H1 (cell line): ENCODE results near the gene CHRM1. TPM values are rescaled to one million over a fixed set of nuclear protein-coding genes. Genes with fewer than 3 reads are reported as not detected.

Source experiments
- CHD7 ChIP-seq: fragments of 300-600 bp; sonication (generic); IDR thresholded peaks from 2 replicates; pipeline ENCODE4 v1.7.1; 2012; ENCODE audit warnings: low read length, moderate library complexity, mild to moderate bottlenecking, inconsistent platforms; ENCODE audit not compliant: insufficient replicate concordance
- HDAC2 ChIP-seq, 2 experiments: fragments of 300-600 bp in 1 of 2; sonication (generic) in 1 of 2; IDR thresholded peaks; 2 replicates each; pipeline ENCODE4 v1.6.1; 2011 to 2012; ENCODE audit warnings: low read depth in 2 of 2, low read length in 2 of 2, mild to moderate bottlenecking in 2 of 2, moderate library complexity in 2 of 2, borderline replicate concordance in 1 of 2, inconsistent platforms in 1 of 2
- NANOG ChIP-seq: IDR thresholded peaks from 2 replicates; pipeline ENCODE4 v1.6.1; 2011; ENCODE audit warnings: low read length, low read depth, mild to moderate bottlenecking, inconsistent platforms; ENCODE audit not compliant: insufficient read depth, poor library complexity, severe bottlenecking
- RXRA ChIP-seq: IDR thresholded peaks from 2 replicates; pipeline ENCODE4 v1.6.1; 2011; ENCODE audit warnings: low read depth, mild to moderate bottlenecking, low read length, moderate library complexity; ENCODE audit not compliant: insufficient read depth
- TAF1 ChIP-seq: IDR thresholded peaks from 2 replicates; pipeline ENCODE4 v1.6.1; 2011; ENCODE audit warnings: mild to moderate bottlenecking, low read depth, low read length
- TCF12 ChIP-seq: IDR thresholded peaks from 2 replicates; pipeline ENCODE4 v1.6.1; 2011; ENCODE audit warnings: low read depth, mild to moderate bottlenecking, low read length
- polyA plus RNA-seq, 7 experiments: library from polyadenylated mRNA; depleted of rRNA in 3 of 7; stranded (reverse) in 5 of 7; unstranded in 2 of 7; fragments of >200 nt in 5 of 7; fragments of 200-250 nt in 2 of 7; gene quantifications; 1 replicate in 5 of 7; 2 replicates in 1 of 7; 4 replicates in 1 of 7; pipeline versions ENCODE4 v1.2.1 to v1.2.3, GENCODE V29; 2011 to 2013; ENCODE audit warnings: missing spikeins in 2 of 7, mixed read lengths in 2 of 7
- total RNA-seq: library from RNA; stranded (reverse); fragmentation: NEBNext Ultra II Directional; extraction: Animal tissue kit (Norgen Biotek cat#: 25700); gene quantifications from 2 replicates; pipeline ENCODE4 v1.2.1, GENCODE V29; 2021
- TF ChIP-seq, protein P1 (sequence below): IDR thresholded peaks from 2 replicates; pipeline ENCODE4 v1.6.1; 2011; ENCODE audit warnings: low read depth, mild to moderate bottlenecking, low read length; ENCODE audit not compliant: insufficient read depth

Gene CHRM1
- total and polyA plus RNA-seq, 2 of the 8 experiments (the other 6 are each of a cell fraction or from before 2014, with no cell fraction given): 0.08 TPM; not detected in 1

DNA sequence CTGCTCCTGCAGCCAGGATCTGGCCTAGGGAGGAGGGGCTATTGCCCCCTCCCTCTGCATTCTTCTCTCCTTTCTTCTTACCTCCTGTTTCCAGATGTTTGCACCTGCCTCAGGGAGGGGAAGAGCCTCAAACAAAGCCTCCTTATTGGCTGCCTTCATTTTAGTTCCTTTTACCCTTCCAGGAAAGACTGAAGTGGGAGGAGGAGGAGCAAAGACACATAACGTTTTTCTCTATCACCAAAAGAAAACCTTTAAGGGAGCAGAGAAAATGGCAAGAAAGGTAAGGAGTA is 13.3 kb upstream of the CHRM1 start (continued):
- TF ChIP-seq CHD7 (no peak), HDAC2 (IDR thresholded peaks at IDR 0.05; ENCODE audit: borderline replicate concordance in 1 of 2, low read depth in 2 of 2, low read length in 2 of 2) (no peak), RXRA (no peak), NANOG (no peak), TAF1 (no peak), TCF12 (0 out of 2 replicates have a peak, but pooled peaks have one; percentile 14)
- TF ChIP-seq, protein P1, sequence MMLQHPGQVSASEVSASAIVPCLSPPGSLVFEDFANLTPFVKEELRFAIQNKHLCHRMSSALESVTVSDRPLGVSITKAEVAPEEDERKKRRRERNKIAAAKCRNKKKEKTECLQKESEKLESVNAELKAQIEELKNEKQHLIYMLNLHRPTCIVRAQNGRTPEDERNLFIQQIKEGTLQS: no peak
